ENCODE results near the gene UBE2L5. TPM values are rescaled to one million over a fixed set of nuclear protein-coding genes. Genes with fewer than 3 reads are reported as not detected.

Gene UBE2L5
- total RNA-seq, 1 donor from 2014 or later, result not detected

- Mint-ChIP-seq H3K36me3 (ENCODE audit: low read depth) (no peaks in the 10 kb centered on the region), H3K9me3 (no peaks in the 10 kb centered on the region), H3K27me3 (ENCODE audit: low read depth) (peaks cover 15% of the 10 kb centered on the region), H3K4me1 (ENCODE audit: low read depth) (no peaks in the 10 kb centered on the region), H3K4me3 (ENCODE audit: low read depth) (no peak overlapping the region), H3K27ac (no peak overlapping the region)
- DNase-seq (ENCODE audit: low spot score), result no peak
- intact Hi-C loops (cut with micrococcal nuclease), result no loop called here
Observed at GRCh38 chr13:30477346-30478195, 55.3 kb downstream of the UBE2L5 start.

Other genes with a start within 250 kb of the UBE2L5 start
- 10.8 and 13.0 TPM in 2 replicates for gene KATNAL1, start 114.9 kb upstream of the UBE2L5 start, total RNA-seq
- 594 and 603 TPM in 2 replicates for gene HMGB1, start 43.4 kb downstream of the UBE2L5 start, total RNA-seq
- gene USPL1, start 195.4 kb downstream of the UBE2L5 start, total RNA-seq, result 14.0 and 14.3 TPM in 2 replicates